SK-N-MC (cell line): Measurements from ENCODE around the gene TMEM119.

Source experiments
- EZH2 ChIP-seq: fragments of 200-600 bp; sonication (generic); IDR thresholded peaks from one replicate; pipeline ENCODE4 v1.6.1; 2017; ENCODE audit warnings: antibody characterized with exemption
- POLR2AphosphoS5 ChIP-seq: IDR thresholded peaks from 2 replicates; pipeline ENCODE4 v1.6.1; 2012; ENCODE audit warnings: mild to moderate bottlenecking, low read depth, low read length, borderline replicate concordance

GRCh38 chr12:108625228-108625627 lies 27.3 kb upstream of the TMEM119 start:
- TF ChIP-seq POLR2AphosphoS5 (no peak), EZH2 (no peak)
